Karpas-422 (cell line): ENCODE measurements around the gene GNB3. TPM values are rescaled to one million over a fixed set of nuclear protein-coding genes. Genes with fewer than 3 reads are reported as not detected.
"Not testable (repeated sequence)": the region's sequence is repeated elsewhere in the genome, so short reads cannot be mapped to it uniquely, and the experiment has no call there.

Source experiments
- DNase-seq: peaks from one replicate; pipeline ENCODE4 v3.0.0-alpha.2; 2015
- H2AFZ ChIP-seq: fragments of 200-600 bp; sonication (generic); 2 replicates; pipeline ENCODE4 v1.6.1; 2014; ENCODE audit warnings: antibody characterized with exemption, low read length, mixed read lengths
- H3K27ac ChIP-seq: fragments of 200-600 bp; sonication (generic); 2 replicates; pipeline ENCODE4 v1.5.1; 2014; ENCODE audit warnings: mild to moderate bottlenecking, low read length, moderate library complexity
- H3K27me3 ChIP-seq: fragments of 200-600 bp; sonication (generic); 2 replicates; pipeline ENCODE4 v1.6.1; 2014; ENCODE audit warnings: low read length, mixed read lengths
- H3K36me3 ChIP-seq: fragments of 200-600 bp; sonication (generic); 2 replicates; pipeline ENCODE4 v1.6.1; 2014; ENCODE audit warnings: low read length, mixed read lengths; ENCODE audit not compliant: insufficient read depth
- H3K4me1 ChIP-seq: fragments of 200-600 bp; sonication (generic); 2 replicates; pipeline ENCODE4 v1.6.1; 2014; ENCODE audit warnings: mild to moderate bottlenecking, low read length, mixed read lengths
- H3K4me2 ChIP-seq: fragments of 200-600 bp; sonication (generic); 2 replicates; pipeline ENCODE4 v1.6.1; 2014; ENCODE audit warnings: low read length, low read depth, mild to moderate bottlenecking; ENCODE audit not compliant: poor library complexity, severe bottlenecking
- H3K4me3 ChIP-seq: fragments of 200-600 bp; sonication (generic); 2 replicates; pipeline ENCODE4 v1.5.1; 2014; ENCODE audit warnings: mild to moderate bottlenecking, antibody characterized with exemption, low read length, mixed read lengths
- H3K79me2 ChIP-seq: fragments of 200-600 bp; sonication (generic); 2 replicates; pipeline ENCODE4 v1.6.1; 2014; ENCODE audit warnings: mild to moderate bottlenecking, low read length, mixed read lengths
- H3K9ac ChIP-seq: fragments of 200-600 bp; sonication (generic); 2 replicates; pipeline ENCODE4 v1.6.0; 2014; ENCODE audit warnings: low read length
- H3K9me2 ChIP-seq: fragments of 200-600 bp; sonication (generic), shearing (Covaris generic); replicated peaks from 2 replicates; pipeline ENCODE4 v1.6.0; 2014; ENCODE audit warnings: mild to moderate bottlenecking, low read length, moderate library complexity; ENCODE audit not compliant: insufficient read depth
- H3K9me3 ChIP-seq: fragments of 300-700, 200-600 bp; sonication (generic); 2 replicates; pipeline ENCODE4 v1.6.1; 2014; ENCODE audit warnings: low read length, mixed read lengths
- H4K20me1 ChIP-seq: fragments of 200-600 bp; sonication (generic); 2 replicates; pipeline ENCODE4 v1.6.1; 2014; ENCODE audit warnings: mild to moderate bottlenecking, antibody characterized with exemption, low read length, low read depth; ENCODE audit not compliant: insufficient read depth
- total RNA-seq: library from RNA; depleted of rRNA; stranded (reverse); fragments of >200 nt; shearing (Covaris generic); gene quantifications from 2 replicates; pipeline ENCODE4 v1.2.3, GENCODE V29; 2014; ENCODE audit warnings: low replicate concordance

GNB3 gene
- total RNA-seq, 1 experiment from 2014 or later: 14.9 TPM

DNA sequence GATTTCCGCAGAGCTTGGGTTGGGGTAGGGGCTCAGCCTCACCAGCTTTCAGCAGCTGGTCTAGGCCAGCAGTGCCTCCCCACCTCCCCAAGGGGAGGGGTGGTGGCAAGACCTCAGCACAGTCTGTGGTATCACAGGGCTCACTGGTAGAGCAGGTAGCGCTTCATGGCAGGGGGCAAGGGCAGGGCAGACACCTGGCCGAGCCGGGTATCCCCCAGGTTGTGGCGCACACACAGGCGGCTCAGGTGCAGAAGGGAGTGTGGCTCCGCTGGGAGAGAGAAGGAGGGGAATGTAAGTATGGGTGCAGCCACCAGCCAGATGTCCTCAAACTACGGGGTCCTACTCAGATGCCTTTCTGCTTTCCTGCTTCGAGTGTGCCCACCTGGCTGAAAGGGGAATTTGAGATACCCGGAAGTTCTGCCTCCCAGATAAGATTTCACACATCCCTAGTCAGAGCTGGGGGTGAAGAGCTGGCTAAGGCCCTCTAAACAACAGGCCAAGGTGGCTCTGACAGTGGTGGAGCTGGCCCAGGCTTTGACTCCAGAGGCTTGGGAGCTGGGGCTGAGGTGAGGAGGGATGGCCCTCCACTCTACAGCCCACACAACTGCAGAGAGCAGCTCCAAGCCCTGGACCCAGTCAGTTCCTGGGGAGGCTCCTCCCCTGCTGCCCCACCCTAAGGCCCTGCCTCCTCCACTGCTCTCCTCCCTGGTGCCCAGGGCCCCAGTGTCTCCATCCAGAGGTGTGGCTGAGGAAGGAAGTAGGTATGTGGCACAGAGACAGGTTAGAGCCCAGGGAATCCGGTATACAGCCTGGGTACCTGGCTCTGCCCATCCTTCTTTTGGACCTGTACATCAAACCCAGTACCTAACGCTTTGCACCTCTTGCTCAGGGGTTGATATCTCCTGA is 30.6 kb downstream of the GNB3 start:
- Histone ChIP-seq H3K27ac (peak overlapping the region; percentile 57), H3K27me3 (no peaks in the 10 kb centered on the region), H3K4me1 (peaks cover 62% of the 10 kb centered on the region), H4K20me1 (peaks cover 38% of the 10 kb centered on the region), H3K9ac (peak overlapping the region; percentile 84), H3K9me3 (no peaks in the 10 kb centered on the region), H3K79me2 (peaks cover 27% of the 10 kb centered on the region), H2AFZ (no peak overlapping the region), H3K36me3 (peaks cover 52% of the 10 kb centered on the region), H3K4me3 (peak overlapping the region; percentile 75), H3K4me2 (peak overlapping the region; percentile 100), H3K9me2 (no peaks in the 10 kb centered on the region)
- DNase-seq: peak; percentile 78

DNA sequence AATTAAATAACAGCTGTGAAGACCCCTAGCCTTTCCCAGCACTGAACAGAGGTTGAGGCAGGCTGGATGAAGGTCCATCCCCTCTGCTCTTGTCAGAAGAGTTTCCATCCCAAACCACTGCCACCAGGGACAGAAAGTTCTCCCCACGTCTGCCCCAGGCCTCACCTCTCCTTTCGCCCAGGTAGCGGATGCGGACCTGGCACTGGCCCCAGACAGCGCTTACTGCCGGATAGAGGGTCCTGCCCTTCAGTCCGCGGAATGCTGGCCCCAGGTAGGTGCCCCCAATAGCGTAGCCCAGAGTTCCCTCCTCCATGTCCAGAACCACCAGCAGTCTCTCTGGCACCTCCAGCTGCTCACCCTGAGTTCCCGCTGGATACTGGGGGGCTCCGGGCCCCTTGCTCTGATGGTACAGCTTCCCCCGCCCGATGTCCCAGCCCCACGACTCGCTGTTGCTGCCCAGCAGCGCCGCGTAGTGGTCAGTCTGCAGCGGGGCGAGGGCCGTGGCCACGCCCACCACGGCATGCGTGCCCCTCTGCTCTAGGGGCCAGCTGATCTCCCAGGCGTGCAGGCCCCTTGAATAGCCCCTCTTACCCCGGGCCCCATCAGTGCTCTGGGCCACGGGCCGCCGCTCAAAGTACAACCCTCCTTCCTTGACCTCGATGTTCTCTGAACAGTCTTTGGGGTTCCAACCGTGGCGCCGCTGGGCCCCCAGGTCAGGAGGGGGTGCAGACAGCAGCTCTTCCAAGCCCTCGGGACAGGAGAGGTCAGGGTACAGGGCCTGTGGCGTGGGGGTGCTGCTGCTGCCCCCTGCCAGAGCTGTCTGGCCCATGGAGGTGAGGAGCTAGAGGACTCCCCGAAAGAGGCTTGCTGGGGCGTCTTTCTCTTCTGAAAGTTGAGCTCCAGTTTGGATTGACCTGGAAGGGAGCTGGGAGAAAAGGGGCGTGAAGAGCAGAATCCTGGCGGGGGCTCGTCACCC is 31.6 kb downstream of the GNB3 start:
- H2AFZ ChIP-seq: no peak overlapping the region
- DNase-seq: peak; percentile 93
- H3K9me3 ChIP-seq: no peaks in the 10 kb centered on the region
- peak overlapping the region; percentile 87 for H3K27ac ChIP-seq
- peaks cover 38% of the 10 kb centered on the region for H4K20me1 ChIP-seq
- peak overlapping the region; percentile 84 for H3K9ac ChIP-seq
- peak overlapping the region; percentile 100 for H3K4me2 ChIP-seq
- H3K79me2 ChIP-seq: peaks cover 27% of the 10 kb centered on the region
- H3K27me3 ChIP-seq: no peaks in the 10 kb centered on the region
- peaks cover 53% of the 10 kb centered on the region for H3K4me1 ChIP-seq
- H3K9me2 ChIP-seq: no peaks in the 10 kb centered on the region
- H3K4me3 ChIP-seq: peak overlapping the region; percentile 75
- H3K36me3 ChIP-seq: peaks cover 56% of the 10 kb centered on the region

DNA sequence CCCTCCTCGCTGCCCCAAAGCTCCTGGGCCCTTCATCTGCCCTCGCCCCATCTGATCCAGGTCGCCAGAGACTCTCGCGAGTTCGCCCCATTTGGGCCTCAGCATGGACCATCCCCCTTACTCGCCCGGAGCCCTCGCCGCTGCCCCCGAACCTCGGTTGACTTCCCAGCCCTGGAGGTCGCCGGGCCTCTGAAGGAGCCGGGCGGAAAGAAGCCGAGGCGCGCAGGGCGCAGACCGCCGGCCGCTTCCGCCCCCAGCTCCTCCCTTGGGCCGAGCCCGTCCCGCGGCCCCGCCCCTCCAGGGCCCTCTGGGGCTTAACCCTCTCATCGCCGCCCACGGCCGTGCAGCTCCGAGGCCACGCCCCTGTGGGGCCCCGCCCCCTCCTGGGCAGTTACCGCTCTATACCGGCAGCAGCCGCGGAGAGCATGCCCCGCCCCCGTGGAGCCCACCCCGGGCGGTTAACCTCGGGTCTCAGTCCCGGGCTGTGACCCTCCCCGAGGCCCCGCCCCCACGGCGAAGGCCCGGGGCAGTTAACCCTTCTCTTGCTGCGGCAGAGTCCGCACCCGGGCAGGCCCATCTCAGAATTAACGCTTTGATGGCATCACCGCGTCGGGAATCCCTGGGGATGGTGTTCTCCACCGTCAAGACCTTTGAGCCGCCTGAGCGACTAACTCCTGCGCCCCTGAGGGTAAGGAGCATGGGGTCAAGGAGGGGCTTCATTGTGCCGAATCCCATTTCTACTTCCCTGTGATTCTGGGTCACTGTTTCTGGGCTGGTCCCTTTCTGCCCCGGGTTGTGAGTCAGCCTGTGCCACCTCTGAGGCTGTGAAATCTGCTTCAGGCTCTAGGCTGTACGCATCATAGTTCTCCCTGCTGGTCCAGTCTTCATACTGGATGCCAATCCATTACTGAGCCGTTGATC is 32.6 kb downstream of the GNB3 start, which contains the start of gene SPSB2:
Gene SPSB2, minus strand, starts transcription at position 210 of the 921 bp plus-strand sequence. CDS start 402 bp downstream, outside the sequence.
- Histone ChIP-seq H2AFZ (no peak within 1 kb of the TSS; the same call in 1 of the 2 replicates), H4K20me1 (peaks cover 30% of the 10 kb centered on the region), H3K79me2 (peaks cover 17% of the 10 kb centered on the region)

DNA sequence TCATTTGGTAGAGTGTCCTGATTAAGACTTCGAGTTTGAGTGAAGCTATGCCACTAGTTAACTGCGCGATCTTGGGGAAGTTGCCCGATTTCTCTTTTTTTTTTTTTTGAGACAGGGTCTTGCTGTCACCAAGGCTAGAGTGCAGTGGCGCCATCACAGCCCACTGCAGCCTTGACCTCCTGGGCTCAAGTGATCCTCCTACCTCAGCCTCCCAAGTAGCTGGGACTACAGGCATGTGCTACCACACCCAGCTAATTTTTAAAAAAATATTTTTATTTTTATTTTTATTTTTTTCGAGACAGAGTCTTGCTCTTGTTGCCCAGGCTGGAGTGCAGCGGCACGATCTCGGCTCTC is 33.3 kb downstream of the GNB3 start:
- not testable (repeated sequence) for H3K9me2 ChIP-seq, H3K9ac ChIP-seq, H3K27me3 ChIP-seq, H2AFZ ChIP-seq, H3K9me3 ChIP-seq, H3K4me3 ChIP-seq, DNase-seq
- peaks cover 46% of the 10 kb centered on the region for H3K4me1 ChIP-seq
- H3K27ac ChIP-seq: peak overlapping the region; percentile 43; the same call in 1 of the 2 replicates
- H4K20me1 ChIP-seq: peaks cover 24% of the 10 kb centered on the region
- H3K79me2 ChIP-seq: peaks cover 10% of the 10 kb centered on the region; the same call in 1 of the 2 replicates
- peaks cover 49% of the 10 kb centered on the region for H3K36me3 ChIP-seq
- H3K4me2 ChIP-seq: peak overlapping the region; percentile 100

More for the DNA sequence above, 32.6 kb downstream of the GNB3 start, which contains the start of gene SPSB2:
- H3K4me2 ChIP-seq: peak within 1 kb of the TSS; percentile 100
- H3K9me2 ChIP-seq: no peaks in the 10 kb centered on the region
- H3K27me3 ChIP-seq: no peaks in the 10 kb centered on the region
- peak within 1 kb of the TSS; percentile 87 for H3K27ac ChIP-seq
- peak within 1 kb of the TSS; percentile 75 for H3K4me3 ChIP-seq
- H3K4me1 ChIP-seq: peaks cover 52% of the 10 kb centered on the region
- H3K9ac ChIP-seq: peak within 1 kb of the TSS; percentile 84
- peak; percentile 98 for DNase-seq
- H3K36me3 ChIP-seq: peaks cover 55% of the 10 kb centered on the region
- H3K9me3 ChIP-seq: no peaks in the 10 kb centered on the region

DNA sequence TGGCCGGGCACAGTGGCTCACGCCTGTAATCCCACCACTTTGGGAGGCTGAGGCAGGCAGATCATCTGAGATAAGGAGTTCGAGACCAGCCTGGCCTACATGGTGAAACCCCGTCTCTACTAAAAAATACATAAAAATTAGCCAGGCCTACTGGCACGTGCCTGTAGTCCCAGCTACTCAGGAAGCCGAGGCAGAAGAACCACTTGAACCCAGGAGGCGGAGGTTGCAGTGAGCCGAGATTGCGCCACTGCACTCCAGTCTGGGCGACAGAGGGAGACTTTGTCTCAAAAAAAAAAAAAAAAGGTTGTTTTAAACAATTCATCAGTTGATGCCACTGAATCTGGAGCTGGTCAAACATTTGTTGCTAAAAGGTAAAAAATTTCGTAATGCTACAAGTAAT is 39.1 kb downstream of the GNB3 start:
- peaks cover 23% of the 10 kb centered on the region for H3K36me3 ChIP-seq
- H4K20me1 ChIP-seq, H3K27me3 ChIP-seq, H3K9me2 ChIP-seq, H3K4me2 ChIP-seq, H3K27ac ChIP-seq, H3K4me3 ChIP-seq, H2AFZ ChIP-seq, H3K9me3 ChIP-seq, H3K79me2 ChIP-seq, H3K4me1 ChIP-seq, DNase-seq, H3K9ac ChIP-seq: not testable (repeated sequence)

DNA sequence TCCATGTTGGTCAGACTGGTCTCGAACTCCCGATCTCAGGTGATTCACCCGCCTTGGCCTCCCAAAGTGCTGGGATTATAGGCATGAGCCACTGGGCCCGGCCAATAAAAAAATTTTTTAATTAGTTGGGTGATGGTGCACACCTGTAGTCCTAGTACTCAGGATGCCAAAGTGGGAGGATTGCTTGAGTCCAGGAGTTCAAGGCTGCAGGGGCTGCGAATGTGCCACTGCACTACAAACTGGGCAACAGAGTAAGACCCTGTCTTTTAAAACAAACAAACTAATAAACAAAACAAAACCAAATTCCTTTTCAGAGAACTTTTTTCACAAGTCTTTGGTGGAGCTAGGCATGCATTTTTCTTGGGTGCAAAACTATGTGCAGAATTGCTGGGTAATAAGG is 42.5 kb downstream of the GNB3 start:
- Histone ChIP-seq H3K4me1 (no peaks in the 10 kb centered on the region), H2AFZ (no peak overlapping the region)

DNA sequence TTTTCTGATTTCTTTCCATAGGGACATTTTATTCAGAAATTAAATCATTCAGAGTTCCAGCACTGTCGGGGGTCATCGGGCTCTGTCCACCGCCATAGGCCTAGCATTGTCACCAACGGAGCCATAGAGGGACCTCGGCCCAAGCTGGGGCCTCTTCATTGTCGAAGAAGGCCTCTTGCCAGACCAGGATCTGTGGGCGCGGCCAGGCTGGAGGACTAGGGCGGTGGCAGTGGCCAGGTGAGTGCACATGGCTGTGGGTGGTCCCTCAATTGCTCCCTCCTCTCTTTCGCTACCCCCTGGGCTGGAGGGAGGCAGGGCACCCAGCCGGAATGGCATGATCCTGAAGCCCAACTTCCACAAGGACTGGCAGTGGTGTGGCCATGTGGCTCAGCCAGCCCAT is 43.0 kb downstream of the GNB3 start:
- no peak overlapping the region for H3K4me3 ChIP-seq
- no peak overlapping the region for H3K27ac ChIP-seq
- H3K9ac ChIP-seq: no peak overlapping the region
- H3K9me2 ChIP-seq: no peaks in the 10 kb centered on the region
- H4K20me1 ChIP-seq: no peaks in the 10 kb centered on the region
- no peaks in the 10 kb centered on the region for H3K79me2 ChIP-seq
- H3K4me2 ChIP-seq: no peak overlapping the region
- no peaks in the 10 kb centered on the region for H3K9me3 ChIP-seq
- H3K4me1 ChIP-seq: no peaks in the 10 kb centered on the region
- no peaks in the 10 kb centered on the region for H3K27me3 ChIP-seq
- H3K36me3 ChIP-seq: peaks cover 17% of the 10 kb centered on the region; the same call in 1 of the 2 replicates
- DNase-seq: no peak
- no peak overlapping the region for H2AFZ ChIP-seq

More for the DNA sequence above, 42.5 kb downstream of the GNB3 start:
- no peaks in the 10 kb centered on the region for H3K9me2 ChIP-seq
- no peak overlapping the region for H3K4me3 ChIP-seq
- H3K9me3 ChIP-seq: no peaks in the 10 kb centered on the region
- no peak overlapping the region for H3K9ac ChIP-seq
- peaks cover 17% of the 10 kb centered on the region; the same call in 1 of the 2 replicates for H3K36me3 ChIP-seq
- H3K27ac ChIP-seq: no peak overlapping the region
- no peaks in the 10 kb centered on the region for H4K20me1 ChIP-seq
- no peaks in the 10 kb centered on the region for H3K27me3 ChIP-seq
- H3K4me2 ChIP-seq: no peak overlapping the region
- no peak for DNase-seq
- H3K79me2 ChIP-seq: no peaks in the 10 kb centered on the region
